Activated CD4-positive, alpha-beta T cell treated with anti-CD3 and anti-CD28 coated beads, Interleukin-2, amount 10 ng/mL, durations not matched to agents 7 days and 5 days (primary cell): ENCODE measurements around the gene ARPC1A. TPM values are rescaled to one million over a fixed set of nuclear protein-coding genes. Genes with fewer than 3 reads are reported as not detected.
"Not testable (repeated sequence)": the region's sequence is repeated elsewhere in the genome, so short reads cannot be mapped to it uniquely, and the experiment has no call there.

Experiments used
- CTCF ChIA-PET: fragments of 350-600 bp; sonication (Branson Sonifier 250); formaldehyde crosslinking; loops from one replicate; lab custom pipeline; 2021; ENCODE audit warnings: antibody characterized with exemption; lab: Charles Lee
- POLR2A ChIA-PET: fragments of 350-600 bp; sonication (Branson Sonifier 250); formaldehyde crosslinking; loops from one replicate; lab custom pipeline; 2021; ENCODE audit warnings: antibody characterized with exemption; lab: Charles Lee
- DNase-seq: peaks from one replicate; pipeline ENCODE4 v3.0.0-alpha.2; 2020
- H3K27ac Mint-ChIP-seq: one replicate; pipeline ENCODE4 v1.8.0; 2021; ENCODE audit warnings: mild to moderate bottlenecking, moderate library complexity, mixed read lengths
- H3K27me3 Mint-ChIP-seq: one replicate; pipeline ENCODE4 v1.8.0; 2021; ENCODE audit warnings: mixed read lengths
- H3K36me3 Mint-ChIP-seq: one replicate; pipeline ENCODE4 v1.8.0; 2021; ENCODE audit warnings: low read depth, mixed read lengths
- H3K4me1 Mint-ChIP-seq: one replicate; pipeline ENCODE4 v1.8.0; 2021; ENCODE audit warnings: mixed read lengths
- H3K4me3 Mint-ChIP-seq: one replicate; pipeline ENCODE4 v1.8.0; 2021; ENCODE audit warnings: mild to moderate bottlenecking, moderate library complexity, mixed read lengths
- H3K9me3 Mint-ChIP-seq: one replicate; pipeline ENCODE4 v1.8.0; 2021; ENCODE audit warnings: mixed read lengths
- total RNA-seq, 2 experiments: library from RNA; stranded (reverse); gene quantifications; one replicate each; pipeline ENCODE4 v1.2.3, GENCODE V29; 2021

The ARPC1A gene
- total RNA-seq, 2 experiments from 2014 or later: 51.9 to 56.8 TPM

- Mint-ChIP-seq H3K36me3 (peaks cover 8% of the 10 kb centered on the region), H3K4me1 (peaks cover 43% of the 10 kb centered on the region), H3K27me3 (peaks cover 3% of the 10 kb centered on the region), H3K9me3 (no peaks in the 10 kb centered on the region), H3K4me3 (peak overlapping the region; percentile 80), H3K27ac (peak overlapping the region; percentile 82)
- ChIA-PET POLR2A (interaction anchor here (1.0 kb wide), 1 partner anchor 54 kb away, joined by 3 read pairs; no protein-coding TSS in a partner anchor), CTCF (interaction anchor here (1.0 to 2.8 kb wide), 2 partner anchors 35 to 448 kb away, joined by 3 to 7 read pairs; partner anchors contain the start of gene TRRAP)
- DNase-seq: no peak
Measured at GRCh38 chr7:99326408-99326782, 697 bp downstream of the ARPC1A start.

GRCh38 chr7:99330314-99330961 lies 4.7 kb downstream of the ARPC1A start:
- CTCF ChIA-PET, H3K4me3 Mint-ChIP-seq, POLR2A ChIA-PET, H3K9me3 Mint-ChIP-seq, H3K27me3 Mint-ChIP-seq: not testable (repeated sequence)
- H3K36me3 Mint-ChIP-seq: peaks cover 27% of the 10 kb centered on the region
- H3K4me1 Mint-ChIP-seq: peaks cover 46% of the 10 kb centered on the region
- peak; percentile 17 for DNase-seq
- H3K27ac Mint-ChIP-seq: peak overlapping the region; percentile 82

- no peaks in the 10 kb centered on the region for H3K27me3 Mint-ChIP-seq
- ChIA-PET POLR2A (no interaction called here), CTCF (no interaction called here)
- no peaks in the 10 kb centered on the region for H3K9me3 Mint-ChIP-seq
- peak overlapping the region; percentile 52 for H3K27ac Mint-ChIP-seq
- no peak for DNase-seq
- H3K36me3 Mint-ChIP-seq: peaks cover 28% of the 10 kb centered on the region
- no peak overlapping the region for H3K4me3 Mint-ChIP-seq
- H3K4me1 Mint-ChIP-seq: peaks cover 46% of the 10 kb centered on the region
Measured at GRCh38 chr7:99331002-99331401, 5.3 kb downstream of the ARPC1A start.

GRCh38 chr7:99339595-99339994 lies 13.9 kb downstream of the ARPC1A start:
- H3K36me3 Mint-ChIP-seq: peaks cover 53% of the 10 kb centered on the region
- no peaks in the 10 kb centered on the region for H3K9me3 Mint-ChIP-seq
- H3K27ac Mint-ChIP-seq: no peak overlapping the region
- H3K27me3 Mint-ChIP-seq: no peaks in the 10 kb centered on the region
- ChIA-PET CTCF (interaction anchor here (1.3 kb wide), 1 partner anchor 8 kb away, joined by 3 read pairs; no protein-coding TSS in a partner anchor), POLR2A (no interaction called here)
- H3K4me3 Mint-ChIP-seq: no peak overlapping the region
- peaks cover 2% of the 10 kb centered on the region for H3K4me1 Mint-ChIP-seq
- DNase-seq: no peak

- ChIA-PET POLR2A (no interaction called here), CTCF (interaction anchor here (1.3 kb wide), 1 partner anchor 9 kb away, joined by 3 read pairs; no protein-coding TSS in a partner anchor)
- Mint-ChIP-seq H3K36me3 (peaks cover 51% of the 10 kb centered on the region), H3K27ac (no peak overlapping the region), H3K27me3 (no peaks in the 10 kb centered on the region), H3K9me3 (no peaks in the 10 kb centered on the region), H3K4me3 (no peak overlapping the region), H3K4me1 (peaks cover 2% of the 10 kb centered on the region)
- DNase-seq: no peak
Measured at GRCh38 chr7:99340659-99341058, 15.0 kb downstream of the ARPC1A start.

GRCh38 chr7:99344061-99344647 lies 18.5 kb downstream of the ARPC1A start:
- ChIA-PET POLR2A (no interaction called here), CTCF (no interaction called here)
- H3K9me3 Mint-ChIP-seq: no peaks in the 10 kb centered on the region
- H3K36me3 Mint-ChIP-seq: peaks cover 47% of the 10 kb centered on the region
- H3K4me1 Mint-ChIP-seq: peaks cover 2% of the 10 kb centered on the region
- H3K27me3 Mint-ChIP-seq: no peaks in the 10 kb centered on the region
- H3K27ac Mint-ChIP-seq: no peak overlapping the region
- no peak overlapping the region for H3K4me3 Mint-ChIP-seq
- DNase-seq: no peak

- CTCF ChIA-PET: interaction anchor here (1.6 to 1.7 kb wide), 3 partner anchors 11 to 18 kb away, joined by 3 to 7 read pairs (median 4); no protein-coding TSS in a partner anchor
- POLR2A ChIA-PET: not testable (repeated sequence)
Measured at GRCh38 chr7:99350641-99351040, 24.9 kb downstream of the ARPC1A start.

GRCh38 chr7:99352247-99352646 lies 26.5 kb downstream of the ARPC1A start:
- no peaks in the 10 kb centered on the region for H3K27me3 Mint-ChIP-seq
- POLR2A ChIA-PET: no interaction called here
- H3K4me1 Mint-ChIP-seq: no peaks in the 10 kb centered on the region
- CTCF ChIA-PET: interaction anchor here (1.9 to 2.2 kb wide), 2 partner anchors 9 to 134 kb away, joined by 4 to 8 read pairs; no protein-coding TSS in a partner anchor
- no peak overlapping the region for H3K27ac Mint-ChIP-seq
- peaks cover 37% of the 10 kb centered on the region for H3K36me3 Mint-ChIP-seq
- H3K9me3 Mint-ChIP-seq: no peaks in the 10 kb centered on the region
- no peak overlapping the region for H3K4me3 Mint-ChIP-seq
- DNase-seq: no peak

More at GRCh38 chr7:99350641-99351040, 24.9 kb downstream of the ARPC1A start:
- DNase-seq, H3K27ac Mint-ChIP-seq, H3K9me3 Mint-ChIP-seq, H3K4me3 Mint-ChIP-seq, H3K27me3 Mint-ChIP-seq, H3K4me1 Mint-ChIP-seq: not testable (repeated sequence)
- H3K36me3 Mint-ChIP-seq: peaks cover 33% of the 10 kb centered on the region

- H3K36me3 Mint-ChIP-seq: peaks cover 41% of the 10 kb centered on the region
- H3K4me1 Mint-ChIP-seq: no peaks in the 10 kb centered on the region
- no peaks in the 10 kb centered on the region for H3K9me3 Mint-ChIP-seq
- CTCF ChIA-PET: interaction anchor here (0.7 to 0.8 kb wide), 2 partner anchors 60 to 853 kb away, joined by 3 to 4 read pairs; no protein-coding TSS in a partner anchor
- DNase-seq: no peak
- no peaks in the 10 kb centered on the region for H3K27me3 Mint-ChIP-seq
- H3K4me3 Mint-ChIP-seq: no peak overlapping the region
- POLR2A ChIA-PET: no interaction called here
- no peak overlapping the region for H3K27ac Mint-ChIP-seq
Measured at GRCh38 chr7:99355098-99355497, 29.4 kb downstream of the ARPC1A start.

GRCh38 chr7:99357701-99358490 lies 32.2 kb downstream of the ARPC1A start:
- Mint-ChIP-seq H3K4me1 (no peaks in the 10 kb centered on the region), H3K36me3 (peaks cover 39% of the 10 kb centered on the region), H3K9me3 (no peaks in the 10 kb centered on the region), H3K27me3 (no peaks in the 10 kb centered on the region), H3K27ac (no peak overlapping the region), H3K4me3 (no peak overlapping the region)
- ChIA-PET POLR2A (interaction anchor here (0.7 kb wide), 1 partner anchor 200 kb away, joined by 3 read pairs; no protein-coding TSS in a partner anchor), CTCF (interaction anchor here (0.8 to 2.4 kb wide), 4 partner anchors 12 to 397 kb away, joined by 3 to 6 read pairs (median 4); no protein-coding TSS in a partner anchor)
- no peak for DNase-seq

GRCh38 chr7:99358521-99358920 lies 32.8 kb downstream of the ARPC1A start:
- peaks cover 43% of the 10 kb centered on the region for H3K36me3 Mint-ChIP-seq
- H3K27ac Mint-ChIP-seq, H3K9me3 Mint-ChIP-seq, DNase-seq, H3K27me3 Mint-ChIP-seq, H3K4me1 Mint-ChIP-seq, H3K4me3 Mint-ChIP-seq, POLR2A ChIA-PET: not testable (repeated sequence)
- CTCF ChIA-PET: interaction anchor here (1.4 to 2.4 kb wide), 2 partner anchors 12 to 14 kb away, joined by 4 to 6 read pairs; no protein-coding TSS in a partner anchor

GRCh38 chr7:99359465-99360154 lies 33.9 kb downstream of the ARPC1A start:
- no peak for DNase-seq
- no peaks in the 10 kb centered on the region for H3K27me3 Mint-ChIP-seq
- no peak overlapping the region for H3K4me3 Mint-ChIP-seq
- no peak overlapping the region for H3K27ac Mint-ChIP-seq
- H3K4me1 Mint-ChIP-seq: peaks cover under 1% of the 10 kb centered on the region
- no peaks in the 10 kb centered on the region for H3K9me3 Mint-ChIP-seq
- ChIA-PET CTCF (interaction anchor here (1.2 to 2.4 kb wide), 2 partner anchors 13 to 26 kb away, joined by 6 to 8 read pairs; no protein-coding TSS in a partner anchor), POLR2A (no interaction called here)
- peaks cover 46% of the 10 kb centered on the region for H3K36me3 Mint-ChIP-seq
